ENCODE results near the gene COX6B2. TPM values are rescaled to one million over a fixed set of nuclear protein-coding genes. Genes with fewer than 3 reads are reported as not detected.

Gene COX6B2
- total and polyA plus RNA-seq, 2 of the 8 experiments (the other 6 are each of a cell fraction or from before 2014, with no cell fraction given) = 4.9 to 6.4 TPM

GRCh38 chr19:55309448-55309847 is 45.1 kb downstream of the COX6B2 start (continued):
- TF ChIP-seq CHD7 (IDR thresholded peaks at IDR 0.05; ENCODE audit: insufficient replicate concordance, low read length) (no peak), CREB1 (IDR thresholded peaks at IDR 0.05) (no peak), TEAD4 (IDR thresholded peaks at IDR 0.05; ENCODE audit: low read depth, low read length) (no peak), NANOG (IDR thresholded peaks at IDR 0.05; ENCODE audit: insufficient read depth, low read depth, low read length, poor library complexity, severe bottlenecking) (no peak)

Data from H1 (cell line).